H1 (cell line): ENCODE data around the gene FAM13C. TPM values are rescaled to one million over a fixed set of nuclear protein-coding genes. Genes with fewer than 3 reads are reported as not detected.

Experiments
- SUZ12 ChIP-seq: fragments of 200-600 bp; sonication (generic); IDR thresholded peaks from 2 replicates; pipeline ENCODE4 v1.6.1; 2012; ENCODE audit warnings: mild to moderate bottlenecking, inconsistent platforms, low read length, moderate library complexity, mixed read lengths
- polyA plus RNA-seq, 7 experiments: library from polyadenylated mRNA; depleted of rRNA in 3 of 7; stranded (reverse) in 5 of 7; unstranded in 2 of 7; fragments of >200 nt in 5 of 7; fragments of 200-250 nt in 2 of 7; gene quantifications; 1 replicate in 5 of 7; 2 replicates in 1 of 7; 4 replicates in 1 of 7; pipeline versions ENCODE4 v1.2.1 to v1.2.3, GENCODE V29; 2011 to 2013; ENCODE audit warnings: missing spikeins in 2 of 7, mixed read lengths in 2 of 7
- total RNA-seq: library from RNA; stranded (reverse); fragmentation: NEBNext Ultra II Directional; extraction: Animal tissue kit (Norgen Biotek cat#: 25700); gene quantifications from 2 replicates; pipeline ENCODE4 v1.2.1, GENCODE V29; 2021

Gene FAM13C
- total and polyA plus RNA-seq, 2 of the 8 experiments (the other 6 are each of a cell fraction or from before 2014, with no cell fraction given), result 0.56 to 0.62 TPM

- no peak for TF ChIP-seq SUZ12
Measured at GRCh38 chr10:59287587-59288255, 74.6 kb downstream of the FAM13C start (continued).
